ENCODE data around the gene SLC24A1.

Gene SLC24A1

GRCh38 chr15:65651831-65652749, 30.4 kb downstream of the SLC24A1 start:
- no peak for DNase-seq (ENCODE audit: low read depth in 1 of 2, low spot score in 1 of 2)

- no peak for DNase-seq (ENCODE audit: low read depth in 1 of 2, low spot score in 1 of 2)
These were observed 31.6 kb downstream of the SLC24A1 start for GRCh38 chr15:65653341-65653740.

- no peak for DNase-seq (ENCODE audit: low read depth in 1 of 2, low spot score in 1 of 2)
These were observed 32.2 kb downstream of the SLC24A1 start for GRCh38 chr15:65653801-65654521.

GRCh38 chr15:65655026-65655425, 33.3 kb downstream of the SLC24A1 start:
- DNase-seq (ENCODE audit: low read depth in 1 of 2, low spot score in 1 of 2) = no peak

GRCh38 chr15:65655457-65655856, 33.7 kb downstream of the SLC24A1 start:
- DNase-seq (ENCODE audit: low read depth in 1 of 2, low spot score in 1 of 2) = no peak

- no peak for DNase-seq (ENCODE audit: low read depth in 1 of 2, low spot score in 1 of 2)
These were observed 37.8 kb downstream of the SLC24A1 start for GRCh38 chr15:65659502-65660052.

- no peak for DNase-seq (ENCODE audit: low read depth in 1 of 2, low spot score in 1 of 2)
These were observed 39.2 kb downstream of the SLC24A1 start for GRCh38 chr15:65660927-65661326.

GRCh38 chr15:65663521-65663920, 41.8 kb downstream of the SLC24A1 start:
- DNase-seq (ENCODE audit: low read depth in 1 of 2, low spot score in 1 of 2) = no peak

- no peak for DNase-seq (ENCODE audit: low read depth in 1 of 2, low spot score in 1 of 2)
These were observed 44.5 kb downstream of the SLC24A1 start for GRCh38 chr15:65666257-65666656.

GRCh38 chr15:65675551-65675950, 53.8 kb downstream of the SLC24A1 start:
- DNase-seq (ENCODE audit: low read depth in 1 of 2, low spot score in 1 of 2) = no peak

GRCh38 chr15:65676123-65676522, 54.4 kb downstream of the SLC24A1 start:
- DNase-seq (ENCODE audit: low read depth in 1 of 2, low spot score in 1 of 2) = no peak

- no peak for DNase-seq (ENCODE audit: low read depth in 1 of 2, low spot score in 1 of 2)
These were observed 58.8 kb downstream of the SLC24A1 start for GRCh38 chr15:65680544-65680943.

- DNase-seq (ENCODE audit: low read depth in 1 of 2, low spot score in 1 of 2) = no peak
These were observed 60.7 kb downstream of the SLC24A1 start for GRCh38 chr15:65682404-65682911.

- DNase-seq (ENCODE audit: low read depth in 1 of 2, low spot score in 1 of 2) = no peak
These were observed 66.7 kb downstream of the SLC24A1 start for GRCh38 chr15:65688462-65688861.

- no peak for DNase-seq (ENCODE audit: low read depth in 1 of 2, low spot score in 1 of 2)
These were observed 68.4 kb downstream of the SLC24A1 start for GRCh38 chr15:65690173-65690572.

- no peak for DNase-seq (ENCODE audit: low read depth in 1 of 2, low spot score in 1 of 2)
These were observed 69.0 kb downstream of the SLC24A1 start for GRCh38 chr15:65690778-65691177.

- no peak for DNase-seq (ENCODE audit: low read depth in 1 of 2, low spot score in 1 of 2)
These were observed 73.3 kb downstream of the SLC24A1 start for GRCh38 chr15:65695081-65695480.
